Neural progenitor cell (in vitro differentiated cells): Measurements from ENCODE around the gene TMEM243.

Source experiments
- CTCF ChIP-seq: fragments of 200-600 bp; sonication (generic); IDR thresholded peaks from 2 replicates; pipeline ENCODE4 v1.5.1; 2017; ENCODE audit warnings: antibody characterized with exemption, mild to moderate bottlenecking
- EZH2 ChIP-seq: fragments of 200-600 bp; sonication (generic); IDR thresholded peaks from 2 replicates; pipeline ENCODE4 v1.6.1; 2017; ENCODE audit warnings: antibody characterized with exemption, mild to moderate bottlenecking, moderate library complexity

- TF ChIP-seq CTCF (peak; percentile 21), EZH2 (no peak)
These were observed at the start of gene TMEM243 for GRCh38 chr7:87219545-87220025.
